T-helper 22 cell (primary cell): ENCODE results near the gene TAF11L10.
"Not testable (repeated sequence)": the region's sequence is repeated elsewhere in the genome, so short reads cannot be mapped to it uniquely, and the experiment has no call there.

Experiments used
- DNase-seq: peaks from one replicate; pipeline ENCODE4 v3.0.0-alpha.2; 2020; ENCODE audit warnings: low read depth

The TAF11L10 gene

GRCh38 chr5:17597728-17598127 lies at the start of gene TAF11L10:
TAF11L10 (minus strand) TSS chr5:17597828.
- not testable (repeated sequence) for DNase-seq

DNA sequence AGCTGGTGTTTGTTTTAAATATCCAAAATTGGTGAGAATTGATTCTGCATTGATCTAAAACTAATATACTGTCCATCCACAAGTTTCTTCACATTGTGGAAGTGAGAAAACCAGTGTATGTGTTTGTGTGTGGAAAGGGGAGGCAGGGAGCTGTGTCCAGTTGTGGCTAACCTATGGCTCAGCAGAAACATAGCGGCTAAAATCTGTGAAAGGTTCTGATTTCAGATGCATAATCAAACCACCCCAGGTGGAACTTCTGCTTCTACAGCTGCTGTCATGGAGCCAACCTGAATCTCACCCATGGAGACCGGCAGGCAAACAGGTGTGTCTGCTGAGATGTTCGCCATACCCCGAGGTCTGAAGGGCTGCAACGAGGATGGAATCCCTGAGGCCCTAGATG lies 36.5 kb upstream of the TAF11L10 start, which contains the start of gene TAF11L14:
Gene TAF11L14, plus strand, starts transcription at position 301 of the 400 bp plus-strand sequence.
- no peak for DNase-seq

DNA sequence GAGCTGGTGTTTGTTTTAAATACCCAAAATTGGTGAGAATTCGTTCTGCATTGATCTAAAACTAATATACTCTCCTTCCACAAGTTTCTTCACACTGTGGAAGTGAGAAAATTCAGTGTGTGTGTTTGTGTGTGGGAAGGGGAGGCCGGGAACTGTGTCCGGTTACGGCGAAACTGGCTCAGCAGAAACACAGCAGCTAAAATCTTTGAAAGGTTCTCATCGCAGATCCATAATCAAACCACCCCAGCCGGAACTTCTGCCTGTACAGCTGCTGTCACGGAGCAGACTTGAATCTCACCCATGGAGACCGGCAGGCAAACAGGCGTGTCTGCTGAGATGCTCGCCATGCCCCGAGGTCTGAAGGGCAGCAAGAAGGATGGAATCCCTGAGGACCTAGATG lies 34.2 kb upstream of the TAF11L10 start, which contains the start of gene TAF11L13:
Gene TAF11L13, plus strand, starts transcription at position 301 of the 400 bp plus-strand sequence.
- not testable (repeated sequence) for DNase-seq

DNA sequence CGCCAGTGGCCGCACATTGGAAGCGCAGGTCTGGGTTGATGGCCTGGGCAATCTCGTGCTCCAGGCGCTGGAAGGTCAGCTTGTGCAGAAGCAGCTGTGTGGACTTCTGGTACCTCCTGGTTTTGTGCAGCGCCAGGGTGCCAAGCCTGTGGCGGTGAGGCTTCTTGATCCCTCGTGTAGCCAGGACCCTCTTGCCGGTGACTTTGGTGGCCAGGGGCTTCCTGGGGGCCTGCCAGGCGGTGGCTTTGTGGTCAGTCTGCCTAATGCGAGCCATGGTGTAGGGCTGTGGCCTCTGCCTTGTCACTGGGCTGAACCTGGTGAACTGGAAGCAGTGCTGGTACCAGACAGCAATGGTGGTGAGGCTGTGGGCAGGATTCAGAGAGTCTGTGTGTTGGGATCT lies 28.1 kb upstream of the TAF11L10 start:
- no peak for DNase-seq

GRCh38 chr5:17620627-17621026 lies 23.0 kb upstream of the TAF11L10 start:
- no peak for DNase-seq

DNA sequence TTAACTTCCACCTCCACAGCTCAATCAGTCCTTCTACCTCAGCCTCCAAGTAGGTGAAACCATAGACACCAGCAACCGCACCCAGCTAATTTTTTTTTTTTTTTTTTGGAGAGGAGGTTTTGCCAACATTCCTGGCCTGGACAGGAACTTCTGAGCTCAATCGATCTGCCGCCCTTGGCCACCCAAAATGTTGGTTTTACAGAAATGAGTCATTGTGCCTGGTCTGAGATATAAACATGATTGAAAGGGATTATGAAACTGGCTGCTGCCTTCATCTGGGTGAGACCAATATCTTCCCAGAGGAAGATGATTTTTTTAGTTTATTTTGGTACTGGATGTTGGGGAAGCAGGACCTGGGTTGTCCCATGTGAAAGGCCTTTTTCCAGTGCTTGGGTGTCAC lies 21.7 kb upstream of the TAF11L10 start:
- no peak for DNase-seq

GRCh38 chr5:17614872-17615605 lies 17.4 kb upstream of the TAF11L10 start:
- no peak for DNase-seq

DNA sequence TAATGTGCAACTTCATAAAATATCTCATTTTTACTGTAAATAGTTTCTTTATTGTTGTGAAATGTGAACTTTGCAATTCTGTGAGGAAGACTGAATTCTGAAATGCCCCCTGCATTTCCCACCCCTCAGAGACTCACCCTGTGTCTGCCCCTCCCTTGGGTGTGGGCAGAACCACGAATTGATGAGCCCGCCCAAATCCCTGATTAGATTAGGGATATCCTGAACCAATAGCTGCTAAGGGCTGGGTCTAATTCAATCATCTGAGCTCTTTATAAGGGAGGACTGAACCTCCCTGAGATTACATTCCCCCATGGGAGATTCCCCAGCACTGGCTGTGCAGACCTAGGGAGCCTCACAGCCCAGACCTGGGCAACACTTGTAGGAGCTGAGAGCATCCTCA lies 12.5 kb upstream of the TAF11L10 start, which contains the start of gene TAF11L12:
Gene TAF11L12, plus strand, starts transcription at position 301 of the 400 bp plus-strand sequence.
- DNase-seq = not testable (repeated sequence)

GRCh38 chr5:17607461-17607860 lies 9.8 kb upstream of the TAF11L10 start:
- DNase-seq = not testable (repeated sequence)

GRCh38 chr5:17604951-17605350 lies 7.3 kb upstream of the TAF11L10 start:
- no peak for DNase-seq

DNA sequence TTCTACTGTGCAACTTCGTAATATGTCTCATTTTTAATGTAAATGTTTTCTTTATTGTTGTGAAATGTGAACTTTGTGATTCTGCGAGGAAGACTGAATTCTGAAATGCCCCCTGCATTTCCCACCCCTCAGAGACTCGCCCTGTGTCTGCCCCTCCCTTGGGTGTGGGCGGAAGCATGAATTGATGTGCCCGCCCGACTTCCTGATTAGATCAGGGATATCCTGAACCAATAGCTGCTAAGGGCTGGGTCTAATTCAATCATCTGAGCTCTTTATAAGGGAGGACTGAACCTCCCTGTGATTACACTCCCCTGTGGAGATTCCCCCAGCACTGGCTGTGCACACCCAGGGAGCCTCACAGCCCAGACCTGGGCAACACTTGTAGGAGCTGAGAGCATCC lies 6.3 kb upstream of the TAF11L10 start, which contains the start of gene TAF11L11:
Gene TAF11L11, plus strand, starts transcription at position 304 of the 400 bp plus-strand sequence.
- not testable (repeated sequence) for DNase-seq

- not testable (repeated sequence) for DNase-seq
Measured at GRCh38 chr5:17594255-17594654, 3.4 kb downstream of the TAF11L10 start, which contains the start of gene TAF11L9. TAF11L9 (minus strand) TSS chr5:17594394.

DNA sequence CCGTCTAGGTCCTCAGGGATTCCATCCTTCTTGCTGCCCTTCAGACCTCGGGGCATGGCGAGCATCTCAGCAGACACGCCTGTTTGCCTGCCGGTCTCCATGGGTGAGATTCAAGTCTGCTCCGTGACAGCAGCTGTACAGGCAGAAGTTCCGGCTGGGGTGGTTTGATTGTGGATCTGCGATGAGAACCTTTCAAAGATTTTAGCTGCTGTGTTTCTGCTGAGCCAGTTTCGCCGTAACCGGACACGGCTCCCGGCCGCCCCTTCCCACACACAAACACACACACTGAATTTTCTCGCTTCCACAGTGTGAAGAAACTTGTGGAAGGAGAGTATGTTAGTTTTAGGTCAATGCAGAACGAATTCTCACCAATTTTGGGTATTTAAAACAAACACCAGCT lies 6.8 kb downstream of the TAF11L10 start, which contains the start of gene TAF11L8:
Gene TAF11L8, minus strand, starts transcription at position 101 of the 400 bp plus-strand sequence.
- DNase-seq = not testable (repeated sequence)

DNA sequence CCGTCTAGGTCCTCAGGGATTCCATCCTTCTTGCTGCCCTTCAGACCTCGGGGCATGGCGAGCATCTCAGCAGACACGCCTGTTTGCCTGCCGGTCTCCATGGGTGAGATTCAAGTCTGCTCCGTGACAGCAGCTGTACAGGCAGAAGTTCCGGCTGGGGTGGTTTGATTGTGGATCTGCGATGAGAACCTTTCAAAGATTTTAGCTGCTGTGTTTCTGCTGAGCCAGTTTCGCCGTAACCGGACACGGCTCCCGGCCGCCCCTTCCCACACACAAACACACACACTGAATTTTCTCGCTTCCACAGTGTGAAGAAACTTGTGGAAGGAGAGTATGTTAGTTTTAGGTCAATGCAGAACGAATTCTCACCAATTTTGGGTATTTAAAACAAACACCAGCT lies 12.0 kb downstream of the TAF11L10 start, which contains the start of gene TAF11L7:
Gene TAF11L7, minus strand, starts transcription at position 101 of the 400 bp plus-strand sequence.
- not testable (repeated sequence) for DNase-seq
